IPS-18c (cell line): ENCODE results near the gene KLC4.
A peak's percentile ranks its signal among the peaks of the same experiment; 100 is the strongest.
"Not testable (repeated sequence)": the region's sequence is repeated elsewhere in the genome, so short reads cannot be mapped to it uniquely, and the experiment has no call there.

Experiments used
- H3K4me3 ChIP-seq: 2 replicates; pipeline ENCODE4 v1.7.0; 2013; ENCODE audit warnings: low read depth, mild to moderate bottlenecking, low read length, moderate library complexity; ENCODE audit not compliant: insufficient read depth
- H3K9me3 ChIP-seq: one replicate; pipeline ENCODE4 v1.6.1; 2013; ENCODE audit warnings: mild to moderate bottlenecking, low read length, moderate library complexity; ENCODE audit not compliant: control insufficient read depth, insufficient read depth

KLC4 gene

DNA sequence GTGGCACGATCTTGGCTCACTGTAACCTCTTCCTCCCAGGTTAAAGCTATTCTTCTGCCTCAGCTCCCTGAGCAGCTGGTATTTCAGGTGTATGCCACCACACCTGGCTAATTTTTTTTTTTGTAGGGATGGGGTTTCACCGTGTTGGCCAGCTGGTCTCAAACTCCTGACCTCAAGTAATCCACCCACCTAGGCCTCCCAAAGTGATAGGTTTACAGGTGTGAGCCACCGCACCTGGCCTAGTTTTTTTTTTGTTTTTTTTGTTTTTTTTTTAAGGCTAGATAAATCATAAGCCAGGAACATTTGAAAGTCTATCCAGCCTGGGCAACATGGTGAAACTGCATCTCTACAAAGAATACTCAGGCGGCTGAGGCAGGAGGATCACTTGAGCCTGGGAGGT is 27.1 kb upstream of the KLC4 start:
- Histone ChIP-seq H3K9me3 (no peaks in the 10 kb centered on the region), H3K4me3 (no peak overlapping the region)

- no peaks in the 10 kb centered on the region for H3K9me3 ChIP-seq
- H3K4me3 ChIP-seq: no peak overlapping the region
Measured at GRCh38 chr6:43033496-43034189, 25.8 kb upstream of the KLC4 start.

DNA sequence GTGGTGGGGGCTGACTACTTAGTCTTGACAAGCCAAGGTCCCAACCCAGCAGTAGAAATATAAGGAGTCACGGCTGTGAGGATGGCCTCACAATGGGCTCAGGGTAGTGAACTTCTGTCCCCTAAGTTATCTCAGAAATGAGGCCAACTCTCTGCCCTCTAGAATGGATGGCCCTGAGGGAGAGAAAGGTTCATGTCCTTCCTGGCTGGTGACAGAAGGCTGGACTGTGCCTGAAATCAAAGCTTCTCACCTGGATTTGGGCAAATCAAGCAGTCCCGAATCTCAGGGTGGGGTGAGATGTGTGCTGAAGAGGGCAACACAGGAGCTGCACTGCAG is 25.3 kb upstream of the KLC4 start:
- no peak overlapping the region for H3K4me3 ChIP-seq
- no peaks in the 10 kb centered on the region for H3K9me3 ChIP-seq

GRCh38 chr6:43035495-43036194 is 23.8 kb upstream of the KLC4 start:
- no peaks in the 10 kb centered on the region for H3K9me3 ChIP-seq

DNA sequence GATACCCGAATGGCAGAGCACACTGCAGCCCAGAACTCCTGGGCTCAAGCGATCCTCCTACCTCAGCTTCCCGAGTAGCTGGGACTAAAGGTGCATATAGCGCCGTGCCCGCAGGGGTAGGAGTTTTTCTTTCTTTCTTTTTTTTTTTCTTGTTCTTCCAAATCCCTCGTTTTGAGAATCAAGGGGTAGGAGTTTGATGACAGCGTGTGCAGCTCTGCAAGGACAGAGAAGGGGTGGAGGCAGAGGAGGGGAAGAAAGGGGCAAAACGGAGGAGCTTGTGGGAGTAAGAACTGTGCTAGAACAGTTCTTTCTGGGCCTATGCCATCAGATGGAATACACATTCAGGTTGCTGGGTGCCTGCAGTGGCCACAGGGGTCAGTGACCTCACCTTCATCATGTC is 22.7 kb upstream of the KLC4 start:
- Histone ChIP-seq H3K9me3 (no peaks in the 10 kb centered on the region), H3K4me3 (no peak overlapping the region)

More at GRCh38 chr6:43035495-43036194, 23.8 kb upstream of the KLC4 start:
- H3K4me3 ChIP-seq: no peak overlapping the region

DNA sequence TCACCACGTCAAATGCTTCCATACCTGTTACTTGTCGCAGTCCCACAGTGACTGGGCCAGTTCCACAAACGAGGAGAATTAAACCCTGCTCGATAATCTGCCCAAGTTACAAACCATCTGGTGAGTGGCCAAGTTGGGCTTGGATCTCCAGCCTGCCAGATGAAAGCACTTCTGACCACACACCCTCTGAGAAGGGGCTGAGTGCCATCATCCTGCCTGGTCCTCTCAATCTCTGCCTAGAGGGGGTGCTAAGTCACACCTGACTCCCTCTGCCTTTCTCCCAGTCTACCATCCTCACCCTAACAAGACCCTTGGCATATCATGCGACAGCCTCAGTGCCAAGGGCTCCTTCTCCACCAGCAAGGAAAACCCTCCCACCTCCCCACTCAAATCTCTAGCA is 22.2 kb upstream of the KLC4 start:
- Histone ChIP-seq H3K4me3 (no peak overlapping the region), H3K9me3 (no peaks in the 10 kb centered on the region)

DNA sequence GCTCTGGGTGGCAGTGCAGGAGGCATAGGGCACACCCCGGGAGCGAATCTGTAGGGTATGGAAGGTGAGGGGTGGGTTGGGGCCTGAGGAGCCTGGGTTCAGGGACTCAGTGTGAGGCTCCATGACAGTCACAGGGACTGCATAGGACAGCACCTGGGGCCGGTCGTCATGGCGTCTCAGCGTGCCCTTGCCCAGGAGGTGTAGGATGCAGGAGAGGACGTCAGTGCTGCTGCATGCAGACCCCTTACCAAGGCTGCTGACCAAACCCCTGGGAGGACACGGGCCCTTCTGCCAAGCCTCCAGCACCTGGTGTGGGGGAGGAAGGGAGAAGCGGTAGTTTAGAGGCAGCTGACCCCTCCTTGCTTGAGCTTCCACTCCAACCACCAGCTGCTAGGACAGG is 21.7 kb upstream of the KLC4 start:
- Histone ChIP-seq H3K9me3 (no peaks in the 10 kb centered on the region), H3K4me3 (no peak overlapping the region)

GRCh38 chr6:43038727-43039126 is 20.7 kb upstream of the KLC4 start:
- H3K9me3 ChIP-seq: no peaks in the 10 kb centered on the region

GRCh38 chr6:43040542-43041257 is 18.7 kb upstream of the KLC4 start:
- Histone ChIP-seq H3K9me3 (no peaks in the 10 kb centered on the region), H3K4me3 (no peak overlapping the region)

More at GRCh38 chr6:43038727-43039126, 20.7 kb upstream of the KLC4 start:
- no peak overlapping the region for H3K4me3 ChIP-seq

DNA sequence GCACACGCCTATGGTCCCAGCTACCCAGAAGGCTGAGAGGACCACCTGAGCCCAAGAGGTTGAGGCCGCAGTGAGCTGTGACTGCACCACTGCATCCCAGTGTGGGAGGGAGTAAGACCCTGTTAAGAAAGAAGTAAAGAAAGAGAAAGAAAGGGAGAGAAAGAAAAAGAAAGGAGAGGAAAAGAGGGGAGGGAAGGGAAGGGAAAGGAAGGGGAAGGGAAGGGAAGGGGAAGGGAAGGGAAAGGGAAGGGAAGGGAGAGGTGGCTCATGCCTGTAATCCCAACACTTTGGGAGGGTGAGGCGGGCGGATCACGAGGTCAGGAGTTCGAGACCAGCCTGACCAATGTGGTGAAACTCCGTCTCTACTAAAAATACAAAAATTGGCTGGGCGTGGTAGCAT is 18.0 kb upstream of the KLC4 start:
- not testable (repeated sequence) for H3K9me3 ChIP-seq, H3K4me3 ChIP-seq

GRCh38 chr6:43043310-43043709 is 16.1 kb upstream of the KLC4 start:
- no peaks in the 10 kb centered on the region for H3K9me3 ChIP-seq
- no peak overlapping the region for H3K4me3 ChIP-seq

DNA sequence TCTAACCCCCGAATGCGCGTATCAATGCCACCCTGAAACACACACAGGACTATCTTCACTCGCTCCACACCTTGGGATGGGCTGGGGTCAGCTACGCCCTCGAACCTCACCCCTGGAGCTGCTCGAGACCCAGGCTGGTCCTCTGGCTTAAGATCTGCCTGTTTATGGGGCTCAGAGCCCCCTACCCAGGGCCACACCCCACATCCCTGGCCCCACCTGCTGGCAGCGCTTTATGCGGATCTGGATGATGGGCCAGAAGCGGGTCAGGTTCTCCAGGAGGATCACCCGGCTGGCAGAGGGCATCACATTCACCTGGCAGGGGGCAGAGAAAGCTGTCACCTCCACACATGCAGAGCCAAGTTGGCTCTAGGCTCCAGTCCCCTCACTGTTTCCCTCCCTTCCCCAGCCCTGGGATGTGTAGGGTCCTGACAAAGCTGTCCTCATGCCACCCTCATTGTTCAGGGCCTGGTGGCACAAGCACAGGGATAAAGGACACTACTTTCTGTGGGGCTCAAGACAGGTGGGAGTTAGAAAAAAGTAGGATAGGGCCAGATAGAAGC is 14.0 kb upstream of the KLC4 start:
- no peak overlapping the region for H3K4me3 ChIP-seq
- H3K9me3 ChIP-seq: no peaks in the 10 kb centered on the region

GRCh38 chr6:43047998-43048397 is 11.4 kb upstream of the KLC4 start:
- H3K4me3 ChIP-seq: no peak overlapping the region
- no peaks in the 10 kb centered on the region for H3K9me3 ChIP-seq

GRCh38 chr6:43050981-43051380 is 8.4 kb upstream of the KLC4 start:
- H3K4me3 ChIP-seq: no peak overlapping the region
- H3K9me3 ChIP-seq: peaks cover 2% of the 10 kb centered on the region

DNA sequence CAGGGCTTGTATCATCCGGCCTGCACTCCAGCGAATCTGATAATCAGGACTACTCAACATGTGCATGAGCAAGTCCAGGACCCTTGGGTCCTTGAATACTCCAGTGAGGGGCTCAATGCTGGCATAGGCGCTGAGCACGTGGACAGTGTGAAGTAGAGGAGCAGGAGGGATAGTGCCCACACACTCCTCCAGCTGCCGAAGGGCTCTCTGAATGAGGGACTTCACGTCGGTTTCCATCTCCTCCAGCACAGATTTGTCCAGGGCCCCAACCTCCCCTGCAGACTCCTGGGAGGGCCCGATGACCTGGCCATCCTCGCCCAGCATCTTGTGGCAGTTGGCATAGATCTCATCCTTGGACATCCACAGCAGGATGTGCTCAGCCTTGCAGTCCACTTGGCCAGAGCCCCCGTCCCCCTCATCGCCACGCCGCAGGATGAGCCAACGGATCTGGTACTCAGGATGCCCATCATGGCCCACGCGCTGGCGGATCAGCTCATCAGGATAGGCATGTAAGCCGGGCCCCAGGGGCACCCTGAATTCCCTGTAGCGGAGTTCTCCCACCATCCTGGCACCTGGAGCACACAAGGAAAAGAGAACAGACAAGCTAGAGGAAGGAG is 7.1 kb upstream of the KLC4 start:
- Histone ChIP-seq H3K9me3 (peaks cover 2% of the 10 kb centered on the region), H3K4me3 (peak overlapping the region; percentile 94; the same call in 1 of the 2 replicates)

DNA sequence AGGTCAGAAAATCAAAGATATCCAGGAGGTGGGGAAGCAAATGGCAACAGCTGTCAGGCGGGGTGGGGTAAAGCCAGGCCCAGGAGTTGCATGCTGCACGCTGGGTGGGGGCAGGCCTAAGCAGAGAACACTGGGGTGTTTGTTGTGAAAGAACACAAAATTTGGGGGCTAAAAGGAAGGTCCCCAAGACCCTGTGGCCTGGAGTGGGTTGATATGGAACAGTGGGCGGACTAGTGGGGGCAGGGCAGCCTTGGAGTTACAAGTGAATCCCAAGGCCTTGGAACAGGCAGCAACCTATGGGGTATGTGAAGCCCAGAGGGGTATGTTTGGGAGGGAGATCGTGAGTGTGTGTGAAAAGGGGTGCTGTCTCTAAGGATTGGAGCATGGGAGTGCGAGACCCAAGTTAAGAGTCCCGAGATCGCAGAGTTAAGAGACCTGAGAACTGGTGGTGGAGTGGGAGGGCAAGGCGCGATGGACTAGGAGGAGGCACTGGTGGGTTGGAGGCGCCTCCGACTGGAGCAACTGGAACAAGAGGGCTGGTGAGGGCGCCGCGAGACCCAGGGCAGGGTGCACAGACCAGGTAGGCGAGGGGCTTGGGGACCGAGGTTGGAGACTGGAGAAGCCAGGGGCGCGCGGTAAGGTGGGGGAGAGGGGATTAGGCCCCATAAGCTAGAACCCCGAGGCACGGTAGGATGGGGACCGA is 6.4 kb upstream of the KLC4 start:
- Histone ChIP-seq H3K4me3 (peak overlapping the region; percentile 94), H3K9me3 (peaks cover 2% of the 10 kb centered on the region)
